NCI-H1105 treated with DMSO at 0.1 percent for 48 hours (cell line): ENCODE data around the gene VEPH1.
A peak's percentile ranks its signal among the peaks of the same experiment; 100 is the strongest.

Experiments used
- DNase-seq: peaks from one replicate; lab custom pipeline; 2025; lab: John Stamatoyannopoulos, UW

VEPH1 gene

GRCh38 chr3:157523814-157524213, 20.6 kb upstream of the VEPH1 start:
- DNase-seq: no peak

GRCh38 chr3:157522648-157523047, 19.4 kb upstream of the VEPH1 start:
- DNase-seq: no peak

- no peak for DNase-seq
These were observed 17.4 kb upstream of the VEPH1 start for GRCh38 chr3:157520485-157521150.

GRCh38 chr3:157518881-157519280, 15.7 kb upstream of the VEPH1 start:
- DNase-seq: no peak

GRCh38 chr3:157516928-157517327, 13.7 kb upstream of the VEPH1 start:
- DNase-seq: no peak

GRCh38 chr3:157515398-157515797, 12.2 kb upstream of the VEPH1 start:
- DNase-seq: no peak

GRCh38 chr3:157514371-157514895, 11.2 kb upstream of the VEPH1 start:
- no peak for DNase-seq

- DNase-seq: no peak
These were observed 10.4 kb upstream of the VEPH1 start for GRCh38 chr3:157513585-157513984.

- no peak for DNase-seq
These were observed 9.3 kb upstream of the VEPH1 start for GRCh38 chr3:157512534-157512933.

- no peak for DNase-seq
These were observed 5.2 kb upstream of the VEPH1 start for GRCh38 chr3:157508461-157508860.

- DNase-seq: no peak
These were observed 1.4 kb downstream of the VEPH1 start for GRCh38 chr3:157501863-157502262.

GRCh38 chr3:157500232-157500631, 3.0 kb downstream of the VEPH1 start:
- no peak for DNase-seq

GRCh38 chr3:157499342-157499963, 3.8 kb downstream of the VEPH1 start:
- no peak for DNase-seq

- peak; percentile 55 for DNase-seq
These were observed 4.8 kb downstream of the VEPH1 start for GRCh38 chr3:157498371-157498770.

- DNase-seq: no peak
These were observed 7.4 kb downstream of the VEPH1 start for GRCh38 chr3:157495846-157496245.

- DNase-seq: peak; percentile 78
These were observed 8.5 kb downstream of the VEPH1 start for GRCh38 chr3:157494581-157495281.

- DNase-seq: peak; percentile 77
These were observed 9.3 kb downstream of the VEPH1 start for GRCh38 chr3:157493627-157494550.

GRCh38 chr3:157491136-157491535, 12.1 kb downstream of the VEPH1 start:
- DNase-seq: peak; percentile 88

GRCh38 chr3:157488144-157488543, 15.1 kb downstream of the VEPH1 start:
- no peak for DNase-seq

GRCh38 chr3:157487339-157487738, 15.9 kb downstream of the VEPH1 start:
- no peak for DNase-seq

- DNase-seq: no peak
These were observed 23.6 kb downstream of the VEPH1 start for GRCh38 chr3:157479464-157480243.
